ENCODE results near the gene MSANTD7.
"Not testable (repeated sequence)": the region's sequence is repeated elsewhere in the genome, so short reads cannot be mapped to it uniquely, and the experiment has no call there.

The MSANTD7 gene

GRCh38 chr10:14838582-14839304 is 637 bp downstream of the MSANTD7 start:
- peak; percentile 56 for DNase-seq

- peak; percentile 56 for DNase-seq
These were observed 1.2 kb downstream of the MSANTD7 start for GRCh38 chr10:14839305-14839695.

- no peak for DNase-seq
These were observed 2.1 kb downstream of the MSANTD7 start for GRCh38 chr10:14840178-14840577.

GRCh38 chr10:14843327-14843988 is 5.4 kb downstream of the MSANTD7 start:
- no peak for DNase-seq

DNA sequence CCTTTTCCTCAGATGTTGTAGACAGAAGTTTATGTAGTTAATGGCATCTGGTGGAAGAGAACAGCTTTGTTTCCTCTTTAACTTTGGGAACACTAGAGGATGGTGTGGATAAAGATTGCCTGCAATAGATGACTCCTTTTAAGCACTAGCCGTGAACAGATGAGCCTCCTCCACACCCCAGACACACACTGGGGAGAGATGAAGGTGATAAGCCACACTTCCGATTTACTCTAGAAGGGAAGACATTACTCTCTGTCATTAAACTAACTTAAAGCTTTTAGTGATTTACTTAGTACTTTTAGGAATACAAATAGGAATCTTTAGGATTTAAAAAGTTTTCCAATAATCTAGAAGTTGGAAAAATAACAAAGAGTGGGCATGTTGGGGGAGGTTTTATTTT is 6.8 kb downstream of the MSANTD7 start:
- DNase-seq: no peak

GRCh38 chr10:14852236-14852635 is 14.1 kb downstream of the MSANTD7 start:
- no peak for DNase-seq

- DNase-seq: no peak
These were observed 17.3 kb downstream of the MSANTD7 start for GRCh38 chr10:14855453-14855852.

GRCh38 chr10:14858338-14858960 is 20.3 kb downstream of the MSANTD7 start:
- no peak for DNase-seq

DNA sequence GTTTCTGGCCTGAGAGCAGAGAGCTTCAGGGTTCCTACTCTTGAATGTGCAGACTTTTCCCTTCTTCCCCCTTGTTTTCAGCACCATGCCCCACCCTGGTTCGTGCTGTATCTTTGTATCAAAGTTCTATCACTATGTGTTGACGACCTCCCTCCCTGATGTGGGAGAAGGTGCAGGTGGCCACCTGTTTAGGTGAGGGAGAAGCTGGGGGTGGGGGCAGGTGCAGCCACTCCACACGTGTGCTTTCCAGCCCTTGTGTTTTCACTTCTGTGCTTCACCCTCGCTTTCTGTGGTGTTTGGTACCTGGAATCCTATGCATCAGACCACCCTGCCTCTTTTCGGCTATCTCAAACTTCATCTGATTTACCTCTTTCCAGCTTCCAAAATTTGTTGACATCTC is 20.9 kb downstream of the MSANTD7 start:
- no peak for DNase-seq

- DNase-seq: no peak
These were observed 21.7 kb downstream of the MSANTD7 start for GRCh38 chr10:14859775-14860174.

DNA sequence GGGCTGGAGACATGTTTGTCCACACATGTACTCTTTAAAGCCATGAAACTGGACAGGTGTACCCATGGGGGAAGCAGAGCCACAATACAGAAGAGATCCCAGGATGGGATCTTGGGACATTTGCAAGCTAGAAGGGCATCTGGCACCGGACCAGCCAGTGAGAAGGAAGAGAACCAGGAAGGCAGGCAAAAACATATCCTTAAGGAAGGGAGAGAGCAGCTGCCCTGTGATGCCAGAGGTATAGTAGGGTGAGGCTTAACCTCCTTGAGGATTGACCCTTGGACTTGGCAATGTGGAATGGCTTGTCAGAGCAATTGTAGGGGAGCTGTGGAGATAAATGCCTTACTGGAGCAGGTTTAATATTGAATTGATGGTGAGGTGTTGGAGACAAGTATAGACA is 22.7 kb downstream of the MSANTD7 start:
- DNase-seq: no peak

- not testable (repeated sequence) for DNase-seq
These were observed 26.4 kb downstream of the MSANTD7 start for GRCh38 chr10:14864466-14864865.

- DNase-seq: not testable (repeated sequence)
These were observed 26.8 kb downstream of the MSANTD7 start for GRCh38 chr10:14864871-14865270.

DNA sequence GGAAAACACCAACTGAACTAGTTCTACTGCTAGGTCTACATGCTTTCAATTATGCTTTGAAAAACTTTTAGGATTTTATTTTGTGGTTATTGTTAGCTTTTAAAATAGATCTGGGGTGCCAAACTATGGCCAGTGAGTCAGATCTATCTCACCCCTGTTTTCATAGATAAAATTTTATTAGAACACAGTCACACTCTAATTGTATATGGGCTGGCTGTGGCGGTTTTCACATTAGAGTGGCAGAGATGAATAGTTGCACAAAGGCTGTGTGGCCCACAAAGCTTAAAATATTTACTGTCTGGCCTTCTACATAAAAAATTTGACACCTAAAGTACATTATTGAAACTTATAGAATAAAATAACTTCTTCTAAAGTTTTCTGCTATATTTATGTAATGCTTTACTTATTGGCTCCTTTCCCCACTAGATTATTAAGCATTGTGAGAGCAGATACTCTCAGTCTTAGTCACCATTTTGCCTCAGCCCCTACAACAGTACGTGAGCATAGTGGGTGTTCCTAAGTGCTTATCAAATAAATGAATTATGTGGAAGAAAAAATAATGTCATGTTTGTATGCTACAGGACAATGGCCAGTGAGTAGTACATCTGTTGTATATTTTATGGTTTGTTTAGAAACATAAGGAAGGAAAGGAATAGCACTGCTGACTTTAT is 35.1 kb downstream of the MSANTD7 start:
- no peak for DNase-seq

GRCh38 chr10:14875941-14876340 is 37.8 kb downstream of the MSANTD7 start:
- no peak for DNase-seq

GRCh38 chr10:14876764-14877163 is 38.7 kb downstream of the MSANTD7 start:
- DNase-seq: no peak

GRCh38 chr10:14878266-14879123 is 40.4 kb downstream of the MSANTD7 start, which contains the start of gene SUV39H2:
SUV39H2 (plus strand) TSS chr10:14878866; CDS start chr10:14878889, 23 bp downstream.
- DNase-seq: peak; percentile 97

GRCh38 chr10:14879124-14879927 is 41.2 kb downstream of the MSANTD7 start:
- DNase-seq: peak; percentile 32

DNA sequence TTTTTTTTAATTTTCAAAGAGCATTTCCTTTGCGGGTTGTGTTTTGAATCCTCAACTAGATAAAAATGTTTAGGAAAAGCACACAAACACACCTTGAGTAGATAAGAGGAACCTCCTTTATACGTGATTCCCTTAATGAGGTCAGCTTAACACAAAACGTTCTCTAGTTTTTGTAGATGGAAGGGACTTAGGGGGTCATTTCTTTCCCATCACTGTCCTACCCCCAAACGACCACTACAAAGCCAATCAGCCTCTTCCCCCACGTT is 41.8 kb downstream of the MSANTD7 start:
- no peak for DNase-seq

- peak; percentile 26 for DNase-seq
These were observed 42.1 kb downstream of the MSANTD7 start for GRCh38 chr10:14880229-14880628.

- DNase-seq: peak; percentile 65
These were observed 46.0 kb downstream of the MSANTD7 start for GRCh38 chr10:14884082-14884481.
